ENCODE measurements around the gene ZNF525. TPM values are rescaled to one million over a fixed set of nuclear protein-coding genes. Genes with fewer than 3 reads are reported as not detected.

Gene ZNF525
- total RNA-seq, 1 experiment from 2014 or later = 23.4 TPM

DNA sequence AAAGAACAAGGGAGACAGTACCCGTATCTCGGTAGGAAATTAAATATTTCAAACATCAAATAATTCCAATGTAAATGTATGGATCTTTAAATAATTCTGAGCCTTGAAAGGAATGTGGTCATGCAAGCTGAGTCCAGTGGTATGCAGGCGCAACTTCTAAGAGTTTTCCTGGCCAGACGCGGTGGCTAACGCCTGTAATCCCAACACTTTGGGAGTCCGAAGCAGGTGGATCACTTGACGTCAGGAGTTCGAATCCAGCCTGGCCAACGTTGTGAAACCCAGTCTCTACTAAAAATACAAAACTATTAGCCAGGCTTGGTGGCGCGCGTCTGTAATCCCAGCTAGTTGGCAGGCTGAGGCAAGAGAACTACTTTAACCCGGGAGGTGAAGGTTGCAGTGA lies 33.0 kb upstream of the ZNF525 start:
- H3K27me3 ChIP-seq (ENCODE audit: control insufficient read depth, insufficient read depth, low read length) = no peaks in the 10 kb centered on the region
- peak overlapping the region; percentile 86 to 100; a peak in 2 of 4 replicates for H3K4me3 ChIP-seq (ENCODE audit: low read depth in 2 of 2, low read length in 2 of 2)
- ATAC-seq = no peak
- in situ Hi-C loops (cut with HindIII; ENCODE audit: low pct_unique_long_range_greater_than_20kb, low sequenced_read_pairs) (no loop called here), intact Hi-C loops (cut with micrococcal nuclease; ENCODE audit: unreplicated experiment) (no loop called here)
- H3K9me3 ChIP-seq (ENCODE audit: control insufficient read depth, insufficient read depth, low read depth, low read length) = peaks cover 24% of the 10 kb centered on the region; the same call in 1 of the 2 replicates
- no peaks in the 10 kb centered on the region for H3K4me1 ChIP-seq (ENCODE audit: control insufficient read depth, insufficient read depth, low read length)
- no peak for DNase-seq (ENCODE audit: low read depth, low spot score)
- BruUV-seq (replicated peaks) = no TSS peak
- POLR2A ChIA-PET = no interaction called here
- H3K36me3 ChIP-seq (ENCODE audit: control insufficient read depth, insufficient read depth, low read length) = no peaks in the 10 kb centered on the region
- H3K27ac ChIP-seq (ENCODE audit: low read length) = no peak overlapping the region
- CTCF ChIA-PET = no interaction called here
- TF ChIP-seq, protein P1, sequence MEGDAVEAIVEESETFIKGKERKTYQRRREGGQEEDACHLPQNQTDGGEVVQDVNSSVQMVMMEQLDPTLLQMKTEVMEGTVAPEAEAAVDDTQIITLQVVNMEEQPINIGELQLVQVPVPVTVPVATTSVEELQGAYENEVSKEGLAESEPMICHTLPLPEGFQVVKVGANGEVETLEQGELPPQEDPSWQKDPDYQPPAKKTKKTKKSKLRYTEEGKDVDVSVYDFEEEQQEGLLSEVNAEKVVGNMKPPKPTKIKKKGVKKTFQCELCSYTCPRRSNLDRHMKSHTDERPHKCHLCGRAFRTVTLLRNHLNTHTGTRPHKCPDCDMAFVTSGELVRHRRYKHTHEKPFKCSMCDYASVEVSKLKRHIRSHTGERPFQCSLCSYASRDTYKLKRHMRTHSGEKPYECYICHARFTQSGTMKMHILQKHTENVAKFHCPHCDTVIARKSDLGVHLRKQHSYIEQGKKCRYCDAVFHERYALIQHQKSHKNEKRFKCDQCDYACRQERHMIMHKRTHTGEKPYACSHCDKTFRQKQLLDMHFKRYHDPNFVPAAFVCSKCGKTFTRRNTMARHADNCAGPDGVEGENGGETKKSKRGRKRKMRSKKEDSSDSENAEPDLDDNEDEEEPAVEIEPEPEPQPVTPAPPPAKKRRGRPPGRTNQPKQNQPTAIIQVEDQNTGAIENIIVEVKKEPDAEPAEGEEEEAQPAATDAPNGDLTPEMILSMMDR (IDR thresholded peaks at IDR 0.05) = no peak
- TF ChIP-seq, protein P2, sequence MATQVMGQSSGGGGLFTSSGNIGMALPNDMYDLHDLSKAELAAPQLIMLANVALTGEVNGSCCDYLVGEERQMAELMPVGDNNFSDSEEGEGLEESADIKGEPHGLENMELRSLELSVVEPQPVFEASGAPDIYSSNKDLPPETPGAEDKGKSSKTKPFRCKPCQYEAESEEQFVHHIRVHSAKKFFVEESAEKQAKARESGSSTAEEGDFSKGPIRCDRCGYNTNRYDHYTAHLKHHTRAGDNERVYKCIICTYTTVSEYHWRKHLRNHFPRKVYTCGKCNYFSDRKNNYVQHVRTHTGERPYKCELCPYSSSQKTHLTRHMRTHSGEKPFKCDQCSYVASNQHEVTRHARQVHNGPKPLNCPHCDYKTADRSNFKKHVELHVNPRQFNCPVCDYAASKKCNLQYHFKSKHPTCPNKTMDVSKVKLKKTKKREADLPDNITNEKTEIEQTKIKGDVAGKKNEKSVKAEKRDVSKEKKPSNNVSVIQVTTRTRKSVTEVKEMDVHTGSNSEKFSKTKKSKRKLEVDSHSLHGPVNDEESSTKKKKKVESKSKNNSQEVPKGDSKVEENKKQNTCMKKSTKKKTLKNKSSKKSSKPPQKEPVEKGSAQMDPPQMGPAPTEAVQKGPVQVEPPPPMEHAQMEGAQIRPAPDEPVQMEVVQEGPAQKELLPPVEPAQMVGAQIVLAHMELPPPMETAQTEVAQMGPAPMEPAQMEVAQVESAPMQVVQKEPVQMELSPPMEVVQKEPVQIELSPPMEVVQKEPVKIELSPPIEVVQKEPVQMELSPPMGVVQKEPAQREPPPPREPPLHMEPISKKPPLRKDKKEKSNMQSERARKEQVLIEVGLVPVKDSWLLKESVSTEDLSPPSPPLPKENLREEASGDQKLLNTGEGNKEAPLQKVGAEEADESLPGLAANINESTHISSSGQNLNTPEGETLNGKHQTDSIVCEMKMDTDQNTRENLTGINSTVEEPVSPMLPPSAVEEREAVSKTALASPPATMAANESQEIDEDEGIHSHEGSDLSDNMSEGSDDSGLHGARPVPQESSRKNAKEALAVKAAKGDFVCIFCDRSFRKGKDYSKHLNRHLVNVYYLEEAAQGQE (IDR thresholded peaks at IDR 0.05; ENCODE audit: insufficient read depth in 1 of 2, low read depth in 2 of 2, low read length in 1 of 2) = no peak
- no peak for TF ChIP-seq SIN3A (IDR thresholded peaks at IDR 0.05; ENCODE audit: borderline replicate concordance, insufficient read depth, low read depth, low read length)
- TF ChIP-seq POLR2AphosphoS5 (IDR thresholded peaks at IDR 0.05; ENCODE audit: low read depth, low read length) = no peak
- TF ChIP-seq TCF7L2 (IDR thresholded peaks at IDR 0.05; ENCODE audit: low read depth, low read length) = no peak

DNA sequence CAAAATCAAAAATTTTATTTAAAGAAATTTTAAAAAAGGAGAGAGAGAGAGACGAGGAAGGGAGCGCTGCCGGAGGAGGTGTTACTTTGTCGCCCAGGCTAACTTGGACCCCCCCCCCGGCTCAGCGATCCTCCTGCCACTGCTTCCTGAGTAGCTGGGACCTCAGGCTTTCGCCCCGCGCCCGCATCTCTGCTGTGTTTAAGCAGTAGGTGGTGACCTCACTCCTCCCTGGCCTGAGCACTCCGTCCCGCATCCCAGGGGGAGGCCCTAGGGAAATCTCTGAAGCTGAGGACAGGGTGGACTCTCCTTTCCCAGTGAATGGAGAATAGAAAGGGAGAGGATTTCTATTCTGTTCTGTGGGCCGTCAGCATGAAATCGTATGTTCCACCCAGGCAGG lies 32.4 kb upstream of the ZNF525 start:
- H3K9me3 ChIP-seq (ENCODE audit: control insufficient read depth, insufficient read depth, low read depth, low read length) = peaks cover 20% of the 10 kb centered on the region; the same call in 1 of the 2 replicates
- no peaks in the 10 kb centered on the region for H3K4me1 ChIP-seq (ENCODE audit: control insufficient read depth, insufficient read depth, low read length)
- DNase-seq (ENCODE audit: low read depth, low spot score) (no peak), ATAC-seq (peak; percentile 68)
- H3K27me3 ChIP-seq (ENCODE audit: control insufficient read depth, insufficient read depth, low read length) = no peaks in the 10 kb centered on the region
- TF ChIP-seq POLR2AphosphoS5 (IDR thresholded peaks at IDR 0.05; ENCODE audit: low read depth, low read length) (no peak), SIN3A (IDR thresholded peaks at IDR 0.05; ENCODE audit: borderline replicate concordance, insufficient read depth, low read depth, low read length) (no peak), TCF7L2 (IDR thresholded peaks at IDR 0.05; ENCODE audit: low read depth, low read length) (no peak)
- TF ChIP-seq, protein P2 (IDR thresholded peaks at IDR 0.05; ENCODE audit: insufficient read depth in 1 of 2, low read depth in 2 of 2, low read length in 1 of 2) = no peak
- TF ChIP-seq, protein P1 (IDR thresholded peaks at IDR 0.05) = no peak
- peak overlapping the region; percentile 60 for H3K27ac ChIP-seq (ENCODE audit: low read length)
- POLR2A ChIA-PET = interaction anchor here (0.6 to 0.7 kb wide), 2 partner anchors 59 to 112 kb away, joined by 3 to 8 read pairs; no protein-coding TSS in a partner anchor
- intact Hi-C loops (cut with micrococcal nuclease; ENCODE audit: unreplicated experiment) (no loop called here), in situ Hi-C loops (cut with HindIII; ENCODE audit: low pct_unique_long_range_greater_than_20kb, low sequenced_read_pairs) (no loop called here)
- peak overlapping the region; percentile 86 to 100 for H3K4me3 ChIP-seq (ENCODE audit: low read depth in 2 of 2, low read length in 2 of 2)
- no TSS peak for BruUV-seq (replicated peaks)
- H3K36me3 ChIP-seq (ENCODE audit: control insufficient read depth, insufficient read depth, low read length) = no peaks in the 10 kb centered on the region
- CTCF ChIA-PET = no interaction called here

Measured in Panc1 (cell line).